ENCODE results near the gene CFAP299.
"Not testable (repeated sequence)": the region's sequence is repeated elsewhere in the genome, so short reads cannot be mapped to it uniquely, and the experiment has no call there.

CFAP299 gene

GRCh38 chr4:80678413-80678812 lies 342.9 kb downstream of the CFAP299 start:
- TF ChIP-seq EZH2phosphoT487 (IDR thresholded peaks at IDR 0.05; ENCODE audit: borderline replicate concordance, low read length) (no peak), CTCF (IDR thresholded peaks at IDR 0.05; ENCODE audit: low read depth, low read length, poor library complexity, severe bottlenecking) (no peak)
- no peak overlapping the region for H3K27ac ChIP-seq (ENCODE audit: low read depth, low read length)
- H3K4me2 ChIP-seq (ENCODE audit: low read length), result no peak overlapping the region
- H3K9me2 ChIP-seq (replicated peaks; ENCODE audit: control insufficient read depth, low read length), result no peaks in the 10 kb centered on the region
- no peak overlapping the region for H3K4me3 ChIP-seq (ENCODE audit: low read length)
- no peaks in the 10 kb centered on the region for H3K27me3 ChIP-seq (ENCODE audit: control insufficient read depth, low read length)
- no peaks in the 10 kb centered on the region for H3K36me3 ChIP-seq (ENCODE audit: control insufficient read depth, low read length)
- H3F3A ChIP-seq (ENCODE audit: control insufficient read depth, insufficient read depth), result no peaks in the 10 kb centered on the region
- no peaks in the 10 kb centered on the region for H3K4me1 ChIP-seq (ENCODE audit: control insufficient read depth, low read length)
- H3K9me3 ChIP-seq (ENCODE audit: control insufficient read depth, insufficient read depth, low read length), result peaks cover 8% of the 10 kb centered on the region; the same call in 1 of the 2 replicates
- H3K79me2 ChIP-seq (ENCODE audit: control insufficient read depth, low read length), result no peaks in the 10 kb centered on the region
- no peaks in the 10 kb centered on the region for H4K20me1 ChIP-seq (ENCODE audit: control insufficient read depth, insufficient read depth, low read depth, low read length)

- no peaks in the 10 kb centered on the region for H3K36me3 ChIP-seq (ENCODE audit: control insufficient read depth, low read length)
- H3K79me2 ChIP-seq (ENCODE audit: control insufficient read depth, low read length), result no peaks in the 10 kb centered on the region
- H3K9me2 ChIP-seq (replicated peaks; ENCODE audit: control insufficient read depth, low read length), result no peaks in the 10 kb centered on the region
- no peaks in the 10 kb centered on the region for H3K27me3 ChIP-seq (ENCODE audit: control insufficient read depth, low read length)
- TF ChIP-seq CTCF (IDR thresholded peaks at IDR 0.05; ENCODE audit: low read depth, low read length, poor library complexity, severe bottlenecking) (no peak), EZH2phosphoT487 (IDR thresholded peaks at IDR 0.05; ENCODE audit: borderline replicate concordance, low read length) (no peak)
- no peak overlapping the region for H3K27ac ChIP-seq (ENCODE audit: low read depth, low read length)
- no peaks in the 10 kb centered on the region for H4K20me1 ChIP-seq (ENCODE audit: control insufficient read depth, insufficient read depth, low read depth, low read length)
- no peaks in the 10 kb centered on the region for H3F3A ChIP-seq (ENCODE audit: control insufficient read depth, insufficient read depth)
- peaks cover 7% of the 10 kb centered on the region for H3K4me1 ChIP-seq (ENCODE audit: control insufficient read depth, low read length)
- H3K4me3 ChIP-seq (ENCODE audit: low read length), result no peak overlapping the region
- H3K4me2 ChIP-seq (ENCODE audit: low read length), result no peak overlapping the region
- peaks cover 2% of the 10 kb centered on the region; the same call in 1 of the 2 replicates for H3K9me3 ChIP-seq (ENCODE audit: control insufficient read depth, insufficient read depth, low read length)
Measured at GRCh38 chr4:80680934-80681333, 345.4 kb downstream of the CFAP299 start.

GRCh38 chr4:80685214-80685613 lies 349.7 kb downstream of the CFAP299 start:
- Histone ChIP-seq H3K27ac (ENCODE audit: low read depth, low read length) (no peak overlapping the region), H4K20me1 (ENCODE audit: control insufficient read depth, insufficient read depth, low read depth, low read length) (no peaks in the 10 kb centered on the region), H3F3A (ENCODE audit: control insufficient read depth, insufficient read depth) (no peaks in the 10 kb centered on the region), H3K79me2 (ENCODE audit: control insufficient read depth, low read length) (no peaks in the 10 kb centered on the region), H3K4me2 (ENCODE audit: low read length) (no peak overlapping the region), H3K9me3 (ENCODE audit: control insufficient read depth, insufficient read depth, low read length) (no peaks in the 10 kb centered on the region), H3K27me3 (ENCODE audit: control insufficient read depth, low read length) (no peaks in the 10 kb centered on the region), H3K9me2 (replicated peaks; ENCODE audit: control insufficient read depth, low read length) (no peaks in the 10 kb centered on the region), H3K4me1 (ENCODE audit: control insufficient read depth, low read length) (peaks cover 7% of the 10 kb centered on the region), H3K4me3 (ENCODE audit: low read length) (no peak overlapping the region), H3K36me3 (ENCODE audit: control insufficient read depth, low read length) (no peaks in the 10 kb centered on the region)
- no peak for TF ChIP-seq EZH2phosphoT487 (IDR thresholded peaks at IDR 0.05; ENCODE audit: borderline replicate concordance, low read length)
- TF ChIP-seq CTCF (IDR thresholded peaks at IDR 0.05; ENCODE audit: low read depth, low read length, poor library complexity, severe bottlenecking), result no peak

- not testable (repeated sequence) for H3F3A ChIP-seq (ENCODE audit: control insufficient read depth, insufficient read depth); H3K79me2 ChIP-seq (ENCODE audit: control insufficient read depth, low read length); H3K4me2 ChIP-seq (ENCODE audit: low read length); H3K4me3 ChIP-seq (ENCODE audit: low read length); H3K36me3 ChIP-seq (ENCODE audit: control insufficient read depth, low read length); H3K9me3 ChIP-seq (ENCODE audit: control insufficient read depth, insufficient read depth, low read length); H3K27me3 ChIP-seq (ENCODE audit: control insufficient read depth, low read length); H4K20me1 ChIP-seq (ENCODE audit: control insufficient read depth, insufficient read depth, low read depth, low read length); H3K9me2 ChIP-seq (replicated peaks; ENCODE audit: control insufficient read depth, low read length); H3K4me1 ChIP-seq (ENCODE audit: control insufficient read depth, low read length); H3K27ac ChIP-seq (ENCODE audit: low read depth, low read length)
Measured at GRCh38 chr4:80687736-80688135, 352.2 kb downstream of the CFAP299 start.

All from DOHH2 (cell line).